Measurements from ENCODE around the gene EME2.

DNA sequence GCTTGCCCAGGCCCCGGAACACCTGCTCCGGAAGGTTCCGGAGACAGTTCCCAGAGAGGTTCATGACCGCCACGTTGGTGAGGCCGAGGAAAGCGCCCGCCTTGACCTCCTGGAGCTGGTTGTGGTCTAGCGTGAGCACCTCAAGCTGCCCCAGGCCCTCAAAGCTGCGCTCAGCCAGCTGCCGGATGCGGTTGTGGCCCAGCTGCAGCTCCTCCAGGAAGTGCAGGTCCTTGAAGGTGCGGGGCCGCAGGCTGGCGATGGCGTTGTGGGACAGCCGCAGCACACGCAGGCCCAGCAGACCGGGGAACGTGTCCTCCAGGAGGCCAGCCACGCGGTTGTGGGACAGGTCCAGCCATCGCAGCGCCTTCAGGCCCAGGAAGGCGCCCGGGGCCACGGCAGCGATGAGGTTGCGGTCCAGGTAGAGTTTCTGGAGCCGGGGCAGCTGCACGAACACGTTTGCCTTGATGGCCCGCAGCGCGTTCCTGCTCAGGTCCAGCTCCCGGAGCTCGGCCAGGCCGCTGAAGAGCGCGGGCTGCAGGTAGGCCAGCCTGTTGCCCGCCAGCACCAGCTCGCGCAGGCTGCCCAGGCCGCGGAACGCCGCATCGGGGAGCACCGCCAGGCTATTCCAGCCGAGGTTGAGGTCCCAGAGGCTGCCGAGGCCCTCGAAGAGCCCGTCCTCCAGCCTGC is 18.8 kb downstream of the EME2 start:
- TF ChIP-seq, protein P1, sequence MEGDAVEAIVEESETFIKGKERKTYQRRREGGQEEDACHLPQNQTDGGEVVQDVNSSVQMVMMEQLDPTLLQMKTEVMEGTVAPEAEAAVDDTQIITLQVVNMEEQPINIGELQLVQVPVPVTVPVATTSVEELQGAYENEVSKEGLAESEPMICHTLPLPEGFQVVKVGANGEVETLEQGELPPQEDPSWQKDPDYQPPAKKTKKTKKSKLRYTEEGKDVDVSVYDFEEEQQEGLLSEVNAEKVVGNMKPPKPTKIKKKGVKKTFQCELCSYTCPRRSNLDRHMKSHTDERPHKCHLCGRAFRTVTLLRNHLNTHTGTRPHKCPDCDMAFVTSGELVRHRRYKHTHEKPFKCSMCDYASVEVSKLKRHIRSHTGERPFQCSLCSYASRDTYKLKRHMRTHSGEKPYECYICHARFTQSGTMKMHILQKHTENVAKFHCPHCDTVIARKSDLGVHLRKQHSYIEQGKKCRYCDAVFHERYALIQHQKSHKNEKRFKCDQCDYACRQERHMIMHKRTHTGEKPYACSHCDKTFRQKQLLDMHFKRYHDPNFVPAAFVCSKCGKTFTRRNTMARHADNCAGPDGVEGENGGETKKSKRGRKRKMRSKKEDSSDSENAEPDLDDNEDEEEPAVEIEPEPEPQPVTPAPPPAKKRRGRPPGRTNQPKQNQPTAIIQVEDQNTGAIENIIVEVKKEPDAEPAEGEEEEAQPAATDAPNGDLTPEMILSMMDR (IDR thresholded peaks at IDR 0.05): no peak
- no peak for TF ChIP-seq POLR2A (IDR thresholded peaks at IDR 0.05)

Data from thyroid gland (tissue), 4 donors.